ENCODE data around the gene ARHGAP11A. TPM values are rescaled to one million over a fixed set of nuclear protein-coding genes. Genes with fewer than 3 reads are reported as not detected.

ARHGAP11A gene
- total RNA-seq, 2 donors from 2014 or later: 3.1 to 3.5 TPM

DNA sequence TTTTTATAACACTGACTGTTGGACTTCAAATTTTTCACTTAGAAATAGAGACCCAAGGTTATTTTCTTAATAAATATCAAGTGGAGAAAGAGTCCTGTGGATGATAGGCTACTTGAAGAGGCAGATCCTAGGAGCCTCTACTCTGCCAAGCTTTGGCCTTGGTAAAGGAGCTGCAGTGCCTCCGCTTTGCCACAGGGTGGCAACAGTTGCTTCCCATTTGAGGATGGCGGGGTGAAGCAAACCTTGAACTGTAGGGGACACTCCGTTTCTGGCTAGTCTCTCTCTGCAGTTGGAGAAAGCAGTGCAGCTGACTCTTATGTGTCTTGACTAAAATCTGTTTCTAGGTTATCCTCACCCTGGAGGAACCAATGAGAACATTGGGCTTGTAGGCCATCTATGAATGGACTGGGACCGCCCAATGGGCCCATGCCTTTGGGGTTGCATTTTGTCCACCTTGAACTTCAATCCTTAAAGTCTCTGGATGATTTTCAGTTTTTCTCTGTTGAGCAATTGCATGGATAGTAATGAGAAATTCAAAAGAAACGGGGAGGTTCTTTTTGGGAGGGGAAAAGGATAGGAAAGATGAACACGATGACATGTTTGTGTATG is 36.0 kb downstream of the ARHGAP11A start:
- DNase-seq (ENCODE audit: low spot score): no peak
- intact Hi-C loops (cut with DNase I): loop anchor here in 1 of 2 donors (10.0 kb wide), 1 partner anchor 483 kb away; no protein-coding TSS in a partner anchor

DNA sequence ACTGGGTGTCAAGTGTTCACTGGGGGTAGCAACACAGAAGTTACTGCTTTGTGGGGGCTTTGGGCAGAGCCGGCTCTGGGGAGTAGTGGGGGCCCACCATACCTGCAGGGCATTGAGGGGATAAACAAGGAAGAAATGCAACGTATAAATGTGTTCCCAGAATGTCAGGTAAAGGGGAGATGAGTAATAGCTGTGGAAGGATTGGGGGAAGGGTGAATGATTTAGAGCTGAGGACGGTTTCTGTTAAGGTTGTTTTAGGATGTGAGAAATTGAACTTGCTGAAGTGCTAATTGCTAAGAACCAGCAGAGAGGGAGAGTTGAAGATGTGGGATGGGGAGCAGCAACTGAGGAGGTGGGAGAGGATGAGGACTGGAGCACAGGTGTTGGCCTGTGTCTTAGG is 36.9 kb downstream of the ARHGAP11A start:
- intact Hi-C loops (cut with DNase I): loop anchor here in 1 of 2 donors (10.0 kb wide), 1 partner anchor 483 kb away; no protein-coding TSS in a partner anchor
- no peak for DNase-seq (ENCODE audit: low spot score)

DNA sequence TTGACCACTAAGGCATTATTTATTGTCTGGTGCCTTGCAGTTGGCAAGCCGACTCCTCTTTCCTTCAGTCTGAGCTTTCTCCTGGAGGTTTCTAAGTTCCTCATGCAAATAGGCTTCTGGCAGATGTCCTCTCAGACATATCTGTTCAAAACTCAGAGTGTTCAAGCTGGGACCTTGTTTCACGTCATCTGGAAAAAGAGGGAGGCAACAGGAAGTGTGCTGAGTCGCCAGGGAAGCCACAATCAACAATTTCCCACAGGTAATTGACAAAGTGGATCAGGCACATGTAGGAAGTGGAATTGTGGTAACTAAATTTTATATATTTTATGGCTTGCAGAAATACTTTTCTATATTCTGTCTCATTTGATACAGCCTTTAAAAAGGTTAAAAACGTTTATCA is 40.8 kb downstream of the ARHGAP11A start:
- DNase-seq (ENCODE audit: low spot score): no peak
- intact Hi-C loops (cut with DNase I): loop anchor here in 1 of 2 donors (10.0 kb wide), 1 partner anchor 479 kb away; no protein-coding TSS in a partner anchor

DNA sequence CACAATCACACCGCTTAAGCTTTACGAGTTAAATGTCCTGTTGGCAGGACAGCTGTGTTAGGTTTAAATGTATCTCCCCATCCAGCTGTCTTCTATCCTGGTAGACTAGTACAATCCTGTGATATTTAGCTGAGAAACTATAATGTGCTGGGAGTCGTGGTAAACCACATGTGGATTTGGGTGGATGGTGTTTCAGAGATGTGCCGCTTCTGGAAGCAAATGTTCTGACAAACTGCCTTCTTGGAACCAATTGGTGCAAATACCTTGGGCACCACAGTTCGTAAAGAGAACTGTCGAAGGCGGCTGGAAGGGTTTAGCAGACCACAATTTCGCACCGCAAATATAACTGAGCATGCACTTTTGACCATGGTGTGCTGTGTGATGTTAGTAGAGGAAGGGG is 41.2 kb downstream of the ARHGAP11A start:
- intact Hi-C loops (cut with DNase I): loop anchor here in 1 of 2 donors (10.0 kb wide), 1 partner anchor 478 kb away; no protein-coding TSS in a partner anchor
- DNase-seq (ENCODE audit: low spot score): no peak

DNA sequence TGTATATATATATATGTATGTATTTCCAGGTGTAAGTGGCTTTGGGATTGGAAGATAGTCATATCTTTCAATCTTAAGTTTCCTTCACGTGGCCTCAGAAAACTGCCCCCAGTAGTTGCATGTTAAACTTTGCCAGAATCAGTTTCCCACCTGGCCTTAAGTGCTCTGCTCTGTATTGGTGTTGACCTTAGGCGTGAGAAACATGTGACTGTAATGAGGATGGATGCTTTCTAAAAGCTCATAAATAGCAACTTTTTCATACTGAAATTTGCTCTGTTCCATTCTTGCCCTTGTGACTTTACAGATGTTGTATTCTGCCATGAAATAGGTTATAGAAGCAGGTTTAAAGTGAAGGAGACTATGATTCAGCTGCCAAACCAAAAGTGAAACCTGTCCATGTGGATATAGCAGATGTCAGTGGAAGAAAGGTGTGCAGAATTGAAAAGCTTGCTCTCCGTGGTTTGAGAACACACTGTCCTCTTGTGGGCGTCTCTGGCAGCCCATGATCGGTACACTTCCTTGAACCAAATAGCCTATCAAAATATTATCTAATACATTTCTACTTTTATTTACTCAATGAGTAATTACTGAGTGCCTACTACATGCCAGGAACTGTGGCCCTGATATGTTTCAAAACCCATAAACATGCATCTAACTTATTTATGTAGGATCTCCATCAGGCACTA is 42.0 kb downstream of the ARHGAP11A start:
- intact Hi-C loops (cut with DNase I): loop anchor here in 1 of 2 donors (10.0 kb wide), 1 partner anchor 477 kb away; no protein-coding TSS in a partner anchor
- DNase-seq (ENCODE audit: low spot score): no peak

DNA sequence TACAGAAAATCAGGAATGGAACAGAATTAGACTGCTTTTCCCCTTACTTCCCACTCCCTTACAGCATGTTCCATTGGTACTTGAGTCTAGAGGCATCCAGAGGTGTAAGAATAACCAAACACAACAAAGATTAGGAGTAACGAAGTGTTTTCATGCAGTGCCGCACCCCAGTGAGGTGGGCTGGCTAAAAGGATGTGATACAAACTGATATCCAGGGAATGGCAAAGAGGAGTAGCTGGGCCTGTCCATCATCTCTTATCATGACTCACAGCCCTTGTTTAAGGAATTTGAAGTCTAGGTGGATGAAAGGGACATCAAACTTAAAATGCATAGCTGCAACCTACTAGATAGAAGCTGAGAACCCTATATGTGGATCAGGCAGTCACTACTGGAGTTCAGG is 42.6 kb downstream of the ARHGAP11A start:
- no peak for DNase-seq (ENCODE audit: low spot score)
- intact Hi-C loops (cut with DNase I): loop anchor here in 1 of 2 donors (10.0 kb wide), 1 partner anchor 477 kb away; no protein-coding TSS in a partner anchor

DNA sequence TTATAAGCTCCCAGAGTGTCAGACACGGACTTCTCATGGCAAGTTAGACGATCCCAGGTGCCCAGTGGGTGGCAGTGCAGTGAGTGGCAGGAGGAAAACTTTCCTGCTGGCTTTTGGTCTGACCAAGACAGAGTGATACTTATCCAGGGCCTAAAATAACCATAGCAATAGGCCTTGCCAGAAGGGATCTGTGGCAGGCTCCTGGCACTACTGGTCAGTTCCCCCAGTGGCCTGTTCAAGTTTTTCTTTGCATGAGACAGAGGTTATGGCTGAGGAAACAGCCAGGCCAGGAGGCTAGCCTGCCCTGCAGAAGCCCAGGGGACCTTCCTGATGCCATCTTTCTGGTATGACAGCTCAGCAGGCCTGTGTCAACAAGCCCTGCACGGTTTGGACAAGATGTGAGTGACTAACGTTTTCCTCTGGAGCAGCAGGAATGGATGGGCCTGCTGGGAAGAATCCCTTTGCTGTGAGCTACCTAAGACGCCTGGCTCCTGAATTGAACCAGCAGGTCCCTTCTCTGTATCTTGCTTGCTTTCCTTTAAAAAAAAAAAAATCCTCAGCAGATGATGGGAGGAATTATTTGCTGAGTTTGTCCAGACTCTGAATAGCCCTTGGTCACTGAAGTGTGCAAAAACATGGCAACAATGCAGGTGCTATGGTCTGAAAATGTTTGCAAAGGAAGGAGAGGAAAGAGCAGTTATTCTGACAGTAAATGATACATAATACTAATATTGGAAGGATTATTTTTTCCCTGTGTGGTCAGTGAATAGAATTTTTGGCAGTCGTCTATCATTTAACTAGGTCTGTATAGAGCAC is 44.2 kb downstream of the ARHGAP11A start:
- peak; percentile 85 for DNase-seq (ENCODE audit: low spot score)
- intact Hi-C loops (cut with DNase I): loop anchor here (2.0 to 10.0 kb wide), 3 partner anchors 195 to 475 kb away; no protein-coding TSS in a partner anchor

DNA sequence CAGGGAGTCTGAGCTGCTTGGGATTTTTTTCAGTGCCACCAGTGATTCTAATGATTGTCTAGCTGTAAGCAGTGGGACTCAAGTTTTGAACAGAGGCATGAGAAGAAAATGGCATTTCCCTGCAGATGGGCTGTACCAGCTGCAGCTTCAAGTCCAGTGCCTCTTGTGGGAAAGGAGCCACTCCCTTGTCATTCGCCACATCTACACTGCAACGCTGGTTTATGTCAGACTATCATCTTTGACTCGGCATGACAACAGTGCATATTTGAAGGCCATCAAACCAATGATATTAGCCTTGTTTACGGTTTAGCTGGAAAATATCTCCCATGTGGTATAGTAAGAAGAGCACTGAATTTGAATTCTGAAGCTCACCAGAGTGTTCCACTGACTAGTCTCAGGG is 48.4 kb downstream of the ARHGAP11A start:
- intact Hi-C loops (cut with DNase I): loop anchor here in 1 of 2 donors (10.0 kb wide), 1 partner anchor 191 kb away; no protein-coding TSS in a partner anchor
- no peak for DNase-seq (ENCODE audit: low spot score)

DNA sequence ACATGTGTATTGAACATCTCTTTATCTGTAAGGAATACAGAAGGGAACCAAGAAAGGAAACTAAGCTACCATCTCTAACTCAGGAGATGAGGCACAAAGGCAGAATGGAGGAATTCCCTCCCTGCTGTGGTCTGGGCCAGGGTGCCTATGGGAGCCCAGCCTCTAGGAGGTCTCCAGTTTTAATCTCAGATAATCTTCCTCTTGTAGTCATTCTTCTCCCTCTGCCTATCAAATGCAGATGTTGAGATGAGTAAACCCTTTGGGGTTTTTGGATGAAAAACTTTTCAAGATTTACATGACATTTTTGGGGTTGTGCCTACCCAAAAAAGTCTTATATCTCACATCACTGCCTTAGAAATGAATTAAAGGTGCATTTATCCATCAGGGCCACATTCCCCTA is 49.5 kb downstream of the ARHGAP11A start:
- DNase-seq (ENCODE audit: low spot score): no peak
- intact Hi-C loops (cut with DNase I): loop anchor here in 1 of 2 donors (5.0 to 10.0 kb wide), 2 partner anchors 190 to 328 kb away; no protein-coding TSS in a partner anchor

DNA sequence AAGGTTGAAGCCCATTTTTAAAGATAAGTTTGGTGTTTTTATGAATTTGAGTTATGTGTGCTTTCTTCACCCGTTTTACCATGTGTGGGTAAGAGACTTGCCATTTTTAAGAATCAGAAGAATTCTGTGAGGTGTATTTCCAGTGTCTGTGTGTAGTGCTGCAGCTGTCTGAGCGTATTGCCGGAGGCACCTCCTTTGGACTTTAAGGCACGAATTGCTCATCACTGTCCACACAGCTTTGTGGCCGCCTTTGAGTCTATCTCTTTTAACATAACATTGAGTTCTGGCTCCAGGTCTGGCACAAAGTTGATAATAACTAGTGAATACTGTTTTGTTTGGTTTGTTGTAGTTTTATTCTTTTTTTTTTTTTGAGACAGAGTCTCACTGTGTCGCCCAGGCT is 52.0 kb downstream of the ARHGAP11A start:
- DNase-seq (ENCODE audit: low spot score): no peak
- intact Hi-C loops (cut with DNase I): loop anchor here in 1 of 2 donors (5.0 to 10.0 kb wide), 2 partner anchors 187 to 325 kb away; no protein-coding TSS in a partner anchor

DNA sequence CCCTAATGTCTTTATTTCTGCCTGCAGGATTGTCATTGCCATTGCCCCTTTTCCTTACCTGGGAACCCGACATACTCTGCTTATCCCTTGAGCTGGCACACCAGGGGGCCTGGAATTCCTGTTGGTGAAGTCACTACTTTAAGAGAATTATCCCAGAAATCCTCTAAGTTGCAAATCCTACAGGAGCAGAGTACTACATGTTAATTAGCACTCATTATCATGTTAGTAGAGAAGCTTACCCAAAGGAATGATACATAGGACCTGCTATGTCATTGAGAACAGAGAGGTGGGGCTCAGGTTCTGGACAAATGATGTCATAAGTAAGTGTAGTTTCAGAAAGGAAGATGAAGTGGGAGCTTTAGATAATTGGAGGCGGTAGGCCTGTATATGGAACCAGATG is 53.6 kb downstream of the ARHGAP11A start:
- intact Hi-C loops (cut with DNase I): loop anchor here in 1 of 2 donors (5.0 to 10.0 kb wide), 2 partner anchors 186 to 323 kb away; no protein-coding TSS in a partner anchor
- DNase-seq (ENCODE audit: low spot score): no peak

DNA sequence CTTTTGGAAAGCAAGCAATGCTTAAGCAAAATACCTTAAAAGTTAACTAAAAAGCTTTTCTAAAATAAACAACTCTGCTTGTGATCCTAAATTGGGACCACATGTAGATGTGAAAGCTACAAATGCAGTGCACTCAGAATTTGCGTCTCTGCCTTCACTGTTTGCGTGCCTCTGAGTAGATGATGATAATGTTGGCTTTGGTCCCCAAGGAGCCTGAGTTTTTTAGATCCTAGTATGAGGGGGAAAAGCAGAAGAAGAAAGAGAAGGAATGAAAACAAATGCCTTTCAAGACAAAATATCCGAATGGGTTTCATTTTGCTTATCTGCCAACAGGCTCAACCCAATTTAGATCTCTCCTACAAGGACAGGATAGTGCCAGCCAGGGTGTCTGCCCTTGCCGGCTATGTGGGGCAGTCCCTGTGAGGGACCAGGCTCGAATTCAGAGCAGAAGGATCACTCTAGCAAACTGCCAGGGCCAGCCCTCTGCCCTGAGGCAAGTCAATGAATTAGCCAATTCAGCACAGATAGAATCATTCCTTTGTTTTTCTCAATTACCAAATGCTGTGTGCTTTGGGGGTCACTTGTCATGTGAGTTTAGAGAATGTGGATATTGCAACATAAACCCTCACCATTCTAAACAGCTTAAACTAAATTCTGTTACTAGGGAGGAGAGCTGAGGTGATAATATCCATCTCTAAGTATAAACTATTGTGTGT is 54.8 kb downstream of the ARHGAP11A start:
- DNase-seq (ENCODE audit: low spot score): no peak
- intact Hi-C loops (cut with DNase I): loop anchor here in 1 of 2 donors (5.0 to 10.0 kb wide), 3 partner anchors 47 to 322 kb away; partner anchors contain the start of gene GREM1

DNA sequence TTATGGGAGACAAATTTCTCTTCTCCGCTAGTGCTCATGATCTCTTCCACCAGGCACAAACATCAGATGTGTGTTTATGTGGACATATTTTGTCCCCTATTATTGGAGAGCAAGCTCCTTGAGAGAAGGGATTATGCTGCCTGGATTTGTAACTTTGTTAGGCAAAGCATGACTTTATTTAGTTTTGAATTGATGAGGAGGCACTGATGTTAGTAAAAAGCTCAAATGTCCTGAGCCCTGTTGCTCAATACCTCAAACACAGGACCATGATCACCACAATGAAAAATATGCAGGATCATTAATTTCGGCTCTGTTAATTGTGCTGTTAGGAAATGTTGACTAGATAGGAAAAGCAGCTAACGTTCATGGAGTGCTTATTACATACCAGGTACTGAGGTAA is 55.3 kb downstream of the ARHGAP11A start:
- intact Hi-C loops (cut with DNase I): loop anchor here in 1 of 2 donors (5.0 kb wide), 1 partner anchor 47 kb away; the partner anchor contains the start of gene GREM1
- DNase-seq (ENCODE audit: low spot score): no peak

DNA sequence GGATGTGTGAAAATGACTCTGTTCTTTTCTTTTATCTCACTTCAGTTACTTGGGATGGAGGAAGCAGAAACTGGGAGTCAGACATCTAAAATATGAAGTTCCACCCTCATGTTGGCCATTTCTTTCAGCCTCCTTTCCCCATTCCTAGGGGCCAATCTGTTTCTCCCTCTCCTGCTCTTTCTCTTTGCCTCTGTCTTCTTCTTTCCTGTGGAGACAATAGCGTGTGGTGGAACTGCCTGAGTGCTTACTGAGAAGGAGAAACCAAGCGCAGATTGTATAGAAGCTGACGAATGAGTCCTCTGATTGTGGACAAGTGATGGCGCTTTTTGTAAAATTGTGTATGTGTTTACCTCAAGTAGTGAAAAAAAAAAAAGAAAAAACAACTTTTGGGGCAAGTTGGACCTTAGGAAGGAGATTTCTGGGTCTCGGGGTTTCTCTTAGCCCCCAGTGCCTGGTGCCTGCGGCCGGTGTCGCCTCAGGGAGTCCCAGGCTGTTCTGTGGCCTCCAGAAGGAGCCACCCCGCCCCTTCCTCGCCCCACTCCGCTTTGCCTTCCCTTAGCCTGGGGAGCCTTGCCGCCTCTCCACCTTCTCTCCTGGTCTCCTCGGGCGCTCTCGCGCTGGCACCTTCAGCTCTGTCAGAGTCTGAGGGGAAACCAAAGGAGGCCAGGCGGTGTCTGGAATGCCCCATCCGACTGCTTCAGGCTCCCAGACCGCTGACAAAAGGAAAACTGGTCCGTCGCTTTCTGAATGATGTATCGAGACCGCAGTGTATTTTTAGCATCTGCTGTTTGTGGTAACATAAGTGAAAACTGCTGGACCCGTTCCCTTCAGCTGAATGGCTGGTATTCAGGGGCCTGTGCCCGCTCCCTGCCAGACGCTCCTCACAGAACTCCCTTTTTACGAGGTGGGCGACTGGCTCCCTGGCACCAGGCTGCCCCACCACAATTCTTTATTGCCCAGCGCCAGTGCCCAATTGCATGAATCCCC is 56.3 kb downstream of the ARHGAP11A start:
- DNase-seq (ENCODE audit: low spot score): no peak
- intact Hi-C loops (cut with DNase I): loop anchor here in 1 of 2 donors (5.0 kb wide), 1 partner anchor 46 kb away; the partner anchor contains the start of gene GREM1

DNA sequence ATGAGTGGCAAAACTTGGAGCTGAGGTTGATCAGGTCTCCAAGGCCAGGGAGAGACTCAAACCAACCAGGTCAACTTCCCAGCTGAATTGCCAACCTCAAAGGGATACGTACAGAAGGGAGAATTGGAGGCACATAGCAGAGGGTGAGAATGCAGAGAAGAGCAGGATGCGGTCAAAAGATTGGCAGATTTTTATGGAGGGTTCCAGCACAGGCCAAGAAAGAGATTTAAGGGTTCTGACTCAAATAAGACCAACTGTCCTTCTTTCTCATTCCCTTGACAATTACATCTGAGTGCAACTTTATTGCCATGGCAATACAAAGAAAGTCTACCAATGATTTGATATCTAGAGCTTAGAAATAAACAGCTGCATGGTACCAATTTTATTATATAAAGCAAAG is 59.4 kb downstream of the ARHGAP11A start:
- intact Hi-C loops (cut with DNase I): loop anchor here in 1 of 2 donors (5.0 kb wide), 1 partner anchor 43 kb away; the partner anchor contains the start of gene GREM1
- no peak for DNase-seq (ENCODE audit: low spot score)

DNA sequence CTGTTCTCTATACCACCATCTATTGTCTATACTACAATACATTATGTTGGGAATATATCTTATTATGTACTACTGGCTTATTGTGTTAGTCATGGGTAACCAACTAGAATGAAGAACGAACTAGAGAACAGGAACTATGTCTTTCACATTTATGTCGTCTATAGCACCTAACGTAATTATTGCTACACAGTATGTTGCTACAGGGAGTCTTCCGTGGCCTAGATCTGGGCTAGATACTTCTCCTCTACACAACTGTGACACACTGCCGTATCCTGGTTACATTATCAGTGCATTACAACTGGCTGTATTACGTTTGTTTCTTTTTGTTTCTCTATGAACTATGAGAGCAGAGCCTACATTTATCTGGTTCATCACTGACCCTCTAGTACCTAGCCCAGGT is 60.2 kb downstream of the ARHGAP11A start:
- intact Hi-C loops (cut with DNase I): no loop called here
- no peak for DNase-seq (ENCODE audit: low spot score)

DNA sequence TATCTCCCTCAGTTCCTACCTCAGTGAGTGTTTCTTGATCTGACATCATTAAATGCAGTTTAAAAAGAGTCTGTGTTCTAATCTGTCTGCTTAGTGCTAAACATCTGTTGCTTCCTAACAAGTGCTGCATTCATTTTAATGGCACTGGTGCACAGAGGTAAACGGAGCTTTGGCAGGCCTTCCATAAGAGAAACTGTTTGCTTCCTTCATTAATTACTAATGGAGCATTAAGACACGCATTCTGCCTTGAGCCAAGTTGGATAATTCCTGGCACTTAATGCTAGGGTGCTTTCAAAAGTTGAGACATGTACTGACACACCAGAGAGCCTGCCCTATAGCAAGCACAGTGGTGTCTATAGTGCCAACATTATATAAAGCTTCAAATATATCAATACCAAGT is 60.9 kb downstream of the ARHGAP11A start:
- intact Hi-C loops (cut with DNase I): no loop called here
- DNase-seq (ENCODE audit: low spot score): no peak
